GM21381 (cell line): ENCODE results near the gene PM20D1.
"Not testable (repeated sequence)": the region's sequence is repeated elsewhere in the genome, so short reads cannot be mapped to it uniquely, and the experiment has no call there.

ENCODE experiments used
- ATAC-seq: cut with Tn5 transposase; IDR thresholded peaks from one replicate; pipeline ENCODE4 v1.9.1; 2021; ENCODE audit warnings: mild to moderate bottlenecking, moderate library complexity; ENCODE audit not compliant: unreplicated experiment

Gene PM20D1, protein sequence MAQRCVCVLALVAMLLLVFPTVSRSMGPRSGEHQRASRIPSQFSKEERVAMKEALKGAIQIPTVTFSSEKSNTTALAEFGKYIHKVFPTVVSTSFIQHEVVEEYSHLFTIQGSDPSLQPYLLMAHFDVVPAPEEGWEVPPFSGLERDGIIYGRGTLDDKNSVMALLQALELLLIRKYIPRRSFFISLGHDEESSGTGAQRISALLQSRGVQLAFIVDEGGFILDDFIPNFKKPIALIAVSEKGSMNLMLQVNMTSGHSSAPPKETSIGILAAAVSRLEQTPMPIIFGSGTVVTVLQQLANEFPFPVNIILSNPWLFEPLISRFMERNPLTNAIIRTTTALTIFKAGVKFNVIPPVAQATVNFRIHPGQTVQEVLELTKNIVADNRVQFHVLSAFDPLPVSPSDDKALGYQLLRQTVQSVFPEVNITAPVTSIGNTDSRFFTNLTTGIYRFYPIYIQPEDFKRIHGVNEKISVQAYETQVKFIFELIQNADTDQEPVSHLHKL

DNA sequence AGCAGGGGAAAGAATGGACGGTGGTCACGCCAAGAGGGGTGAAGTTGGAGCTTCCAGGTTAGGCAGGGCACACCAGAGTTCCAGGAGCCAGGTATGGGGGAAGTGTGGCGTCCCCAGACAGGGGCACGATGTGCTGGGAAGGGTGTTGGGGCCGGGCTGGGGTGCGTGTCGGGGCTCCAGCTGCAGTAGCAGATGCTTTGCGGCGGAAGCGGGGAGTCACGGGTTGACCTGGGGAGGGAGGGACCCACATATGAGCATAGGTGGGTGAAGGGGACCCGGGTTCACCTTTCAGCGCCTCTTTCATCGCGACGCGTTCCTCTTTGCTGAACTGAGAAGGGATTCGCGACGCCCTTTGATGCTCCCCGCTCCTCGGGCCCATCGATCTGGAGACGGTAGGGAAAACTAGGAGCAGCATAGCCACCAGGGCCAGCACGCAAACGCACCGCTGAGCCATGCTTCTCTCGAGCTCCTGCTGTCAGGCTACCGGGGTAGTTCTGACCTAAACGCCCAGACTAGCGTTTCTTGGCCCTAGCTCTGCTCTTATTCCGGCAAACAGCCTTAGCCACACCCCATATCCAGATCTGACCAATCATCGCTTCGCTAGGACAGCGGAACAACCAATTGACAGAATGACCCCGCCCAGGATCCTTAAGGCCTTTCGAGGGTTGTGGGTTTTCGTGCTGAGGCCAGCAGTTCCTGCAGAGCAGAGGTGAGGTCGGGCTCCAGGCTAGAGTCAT, at the start of gene PM20D1:
TSS of gene PM20D1 (minus strand) at position 514 of the 737 bp plus-strand sequence. CDS start at position 454, 60 bp downstream.
- peak; percentile 93 for ATAC-seq

DNA sequence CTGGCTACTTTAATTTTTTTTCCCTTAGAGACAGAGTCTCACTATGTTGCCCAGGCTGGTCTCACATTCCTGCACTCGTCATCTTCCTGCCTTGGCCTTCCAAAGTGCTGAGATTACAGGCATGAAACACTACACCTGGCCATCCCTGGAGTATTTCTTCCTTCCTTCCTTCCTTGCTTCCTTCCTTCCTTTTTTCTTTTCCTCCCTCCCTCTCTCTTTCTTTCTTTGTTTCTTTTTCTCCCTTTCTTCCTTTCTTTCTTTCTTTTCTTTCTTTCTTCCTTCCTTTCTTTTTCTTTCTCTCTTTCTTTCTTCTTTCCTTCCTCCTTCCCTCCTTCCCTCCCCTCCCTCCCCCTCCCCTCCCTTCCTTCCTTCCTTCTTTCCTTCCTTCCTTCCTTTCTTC, 46.4 kb upstream of the PM20D1 start:
- no peak for ATAC-seq

DNA sequence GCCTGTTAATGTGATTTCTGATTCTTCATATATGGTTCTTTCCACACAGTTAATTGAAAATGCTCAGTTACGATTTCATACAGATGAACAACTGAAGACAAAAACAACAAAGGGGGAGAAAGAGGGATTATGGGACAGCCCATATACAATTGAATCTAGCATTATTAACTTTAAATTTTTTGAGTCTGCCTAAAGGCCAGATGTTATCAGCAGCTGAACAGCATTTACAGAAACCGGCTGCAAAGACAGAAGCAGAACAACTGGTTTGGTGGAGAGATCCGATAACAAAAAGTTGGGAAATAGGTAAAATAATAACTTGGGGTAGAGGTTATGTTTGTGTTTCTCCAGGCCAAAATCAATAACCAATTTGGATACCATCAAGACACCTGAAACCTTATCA, 44.2 kb upstream of the PM20D1 start:
- ATAC-seq, result not testable (repeated sequence)

DNA sequence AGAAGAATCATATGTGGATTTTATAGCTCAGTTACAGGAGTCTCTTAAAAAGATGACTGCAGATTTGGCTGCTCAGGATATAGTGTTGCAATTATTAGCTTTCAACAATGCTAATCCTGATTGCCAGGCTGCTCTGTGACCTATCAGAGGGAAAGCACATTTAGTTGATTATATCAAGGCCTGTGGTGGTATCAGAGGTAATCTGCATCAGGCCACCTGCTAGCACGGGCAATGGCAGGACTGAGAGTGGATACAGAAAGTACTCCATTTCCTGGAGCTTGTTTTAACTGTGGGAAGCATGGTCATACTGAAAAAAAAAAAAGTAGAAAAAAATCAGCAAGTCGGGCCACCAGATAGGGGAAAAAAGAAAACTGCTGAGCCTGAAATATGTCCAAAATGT, 42.2 kb upstream of the PM20D1 start:
- ATAC-seq, result not testable (repeated sequence)

DNA sequence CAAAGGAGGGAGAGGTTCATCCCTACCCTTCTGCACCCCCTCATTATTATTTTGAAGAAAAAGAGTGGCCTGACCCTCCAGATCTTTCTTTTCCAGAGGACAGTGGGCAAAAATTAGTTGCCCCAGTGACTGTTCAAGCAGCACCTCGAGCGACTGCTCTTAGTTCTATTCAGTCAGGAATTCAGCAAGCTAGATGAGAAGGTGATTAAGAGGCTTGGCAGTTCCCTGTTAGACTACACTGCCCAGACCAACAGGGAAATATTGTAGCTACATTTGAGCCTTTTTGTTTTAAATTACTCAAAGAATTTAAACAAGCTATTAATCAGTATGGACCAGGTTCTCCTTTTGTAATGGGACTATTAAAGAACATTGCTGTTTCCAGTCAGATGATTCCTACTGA, 41.5 kb upstream of the PM20D1 start:
- not testable (repeated sequence) for ATAC-seq

DNA sequence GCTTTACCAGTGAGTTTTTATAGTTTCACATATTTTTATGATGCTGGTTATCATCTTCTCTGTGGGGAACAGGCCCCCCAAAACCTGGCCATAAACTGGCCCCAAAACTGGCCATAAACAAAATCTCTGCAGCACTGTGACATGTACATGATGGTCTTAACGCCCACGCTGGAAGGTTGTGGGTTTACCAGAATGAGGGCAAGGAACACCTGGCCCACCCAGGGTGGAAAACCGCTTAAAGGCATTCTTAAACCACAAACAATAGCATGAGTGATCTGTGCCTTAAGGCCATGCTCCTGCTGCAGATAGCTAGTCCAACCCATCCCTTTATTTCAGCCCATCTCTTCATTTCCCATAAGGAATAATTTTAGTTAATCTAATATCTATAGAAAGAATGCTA, 40.7 kb upstream of the PM20D1 start:
- not testable (repeated sequence) for ATAC-seq

DNA sequence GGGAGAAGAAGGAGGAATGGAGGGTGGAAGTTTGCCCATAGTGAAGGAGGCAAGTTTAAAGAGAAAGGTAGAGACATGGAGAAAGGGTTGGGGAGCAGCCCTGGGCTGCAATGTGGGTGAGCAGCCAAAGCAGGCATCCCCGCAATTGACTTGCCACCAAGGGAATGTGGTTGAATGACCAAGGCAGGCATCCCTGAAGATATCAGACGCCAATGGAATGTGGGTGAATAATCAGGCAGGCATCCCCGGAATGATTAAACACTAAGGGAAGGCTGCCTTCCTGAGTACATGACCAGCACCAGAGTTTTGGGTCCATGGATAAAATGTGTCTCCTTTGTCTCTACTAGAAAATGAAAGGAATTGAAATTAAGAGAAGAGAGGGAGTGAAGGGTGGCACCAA, 39.8 kb upstream of the PM20D1 start:
- not testable (repeated sequence) for ATAC-seq

DNA sequence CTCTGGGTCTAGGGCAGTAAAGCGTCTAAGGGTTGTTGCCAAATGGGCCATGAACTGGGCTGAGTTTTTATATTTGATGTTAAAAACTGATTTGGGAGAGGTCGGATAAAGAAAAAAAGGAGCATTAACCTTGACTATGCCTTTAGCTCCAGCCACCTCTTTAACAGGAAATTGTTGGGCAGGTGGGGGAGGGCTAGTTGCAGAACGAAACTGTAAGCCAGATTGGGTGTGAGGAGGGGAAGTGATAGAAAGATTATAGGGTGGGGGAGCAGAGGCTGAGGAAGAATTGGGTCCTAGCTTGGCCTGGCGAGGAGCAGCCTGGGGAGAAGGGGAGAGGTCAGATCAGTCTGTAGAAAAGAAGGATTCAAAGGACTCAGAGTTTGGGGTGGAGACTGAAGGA, 39.1 kb upstream of the PM20D1 start:
- ATAC-seq, result not testable (repeated sequence)

DNA sequence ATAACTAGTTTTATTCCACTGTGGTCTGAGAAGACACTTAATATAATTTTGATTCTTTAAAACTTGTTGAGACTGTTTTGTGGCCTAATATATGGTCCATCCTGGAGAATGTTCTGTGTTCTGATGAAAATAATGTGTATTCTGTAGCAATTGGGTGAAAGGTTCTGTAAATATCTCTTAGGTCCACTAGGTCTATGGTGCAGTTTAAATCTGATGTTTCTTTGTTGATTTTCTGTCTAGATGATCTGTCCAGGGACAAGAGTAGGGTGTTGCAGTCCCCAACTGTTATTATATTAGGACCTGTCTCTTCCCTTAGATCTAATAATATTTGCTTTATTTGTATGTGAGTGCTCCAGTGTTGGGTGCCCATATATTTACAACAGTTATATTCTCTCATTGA, 33.9 kb upstream of the PM20D1 start:
- no peak for ATAC-seq

DNA sequence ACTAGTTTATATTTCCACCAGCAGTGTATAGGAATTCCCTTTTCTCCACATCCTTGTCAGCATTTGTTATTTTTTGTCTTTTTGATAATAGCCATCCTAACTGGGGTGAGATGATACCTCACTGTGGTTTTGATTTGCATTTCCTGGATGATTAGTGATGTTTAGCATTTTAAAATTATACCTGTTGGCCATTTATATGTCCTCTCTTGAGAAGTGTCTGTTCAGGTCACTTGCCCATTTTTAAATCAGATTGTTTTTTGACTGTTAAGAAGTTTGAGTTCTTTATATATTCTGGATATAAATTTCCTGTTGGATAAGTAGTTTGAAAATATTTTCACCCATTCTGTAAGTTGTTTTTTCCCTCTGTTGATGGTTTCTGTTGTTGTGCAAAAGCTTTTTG, 31.0 kb upstream of the PM20D1 start:
- ATAC-seq, result no peak

DNA sequence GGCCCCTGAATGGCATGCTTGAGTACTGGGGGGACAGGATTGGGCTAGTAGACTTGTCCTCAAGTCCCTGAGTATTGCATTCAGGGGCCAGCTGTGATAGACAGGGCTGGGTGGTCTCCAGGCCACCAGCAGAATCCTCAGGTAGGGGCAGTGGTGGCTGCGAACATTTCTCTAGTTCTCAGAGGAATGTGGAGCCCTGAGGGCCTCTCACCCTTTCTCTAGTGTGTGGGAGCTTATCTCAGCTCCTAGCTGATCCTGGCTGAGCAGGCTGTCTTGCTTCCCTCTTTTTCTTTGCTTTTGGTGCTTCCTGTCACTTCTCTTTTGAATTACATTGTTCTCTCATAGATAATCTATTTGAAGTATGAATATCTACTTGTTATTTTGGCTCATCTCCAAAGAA, 30.0 kb upstream of the PM20D1 start:
- ATAC-seq, result no peak

DNA sequence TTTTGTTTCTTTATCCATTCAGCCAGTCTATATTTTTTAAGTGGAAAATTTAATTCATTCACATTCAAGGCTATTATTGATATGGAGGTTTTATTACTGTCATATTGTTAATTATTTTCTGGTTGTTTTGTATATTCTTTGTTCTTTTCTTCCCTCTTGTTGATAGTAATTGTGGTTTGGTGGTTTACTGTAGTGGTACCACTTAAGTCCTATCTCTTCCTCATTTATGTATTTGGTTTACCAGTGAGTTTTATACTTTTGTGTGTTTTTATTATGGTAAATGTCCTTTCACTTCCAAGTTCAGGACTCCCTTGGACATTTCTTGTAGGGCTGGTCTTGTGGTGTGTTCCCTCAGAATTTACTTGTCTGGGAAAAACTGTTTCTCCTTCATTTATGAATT, 28.1 kb upstream of the PM20D1 start:
- no peak for ATAC-seq

DNA sequence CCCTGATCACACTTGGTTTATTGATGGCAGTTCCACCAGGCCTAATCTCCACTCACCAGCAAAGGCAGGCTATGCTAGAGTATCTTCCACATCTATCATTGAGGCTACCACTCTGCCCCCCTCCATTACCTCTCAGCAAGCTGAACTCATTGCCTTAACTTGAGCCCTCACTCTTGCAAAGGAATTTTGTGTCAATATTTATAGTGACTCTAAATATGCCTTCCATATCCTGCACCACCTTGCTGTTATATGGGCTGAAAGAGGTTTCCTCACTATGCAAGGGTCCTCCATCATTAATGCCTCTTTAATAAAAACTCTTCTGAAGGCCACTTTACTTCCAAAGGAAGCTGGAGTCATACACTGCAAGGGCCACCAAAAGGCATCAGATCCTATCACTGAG, 23.2 kb upstream of the PM20D1 start:
- ATAC-seq, result not testable (repeated sequence)

DNA sequence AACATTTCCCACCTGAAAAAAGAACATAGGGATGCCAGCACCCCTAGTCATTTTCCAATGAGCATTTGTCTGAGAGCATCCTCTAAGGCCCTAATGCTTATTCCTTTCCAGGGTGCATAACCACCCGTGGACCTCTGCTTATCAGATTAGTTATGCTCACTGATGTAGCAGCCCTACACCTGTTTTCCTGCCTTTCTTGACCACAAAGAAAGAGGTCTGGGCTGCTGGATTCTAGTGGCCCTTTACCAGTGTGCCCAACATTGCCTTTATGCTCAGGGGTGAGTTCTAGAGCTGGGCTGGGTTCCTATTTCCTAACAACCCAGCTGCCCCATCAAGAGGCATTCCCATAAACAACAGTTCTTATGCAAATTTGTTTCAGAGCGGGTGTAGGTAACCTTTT, 20.3 kb upstream of the PM20D1 start:
- ATAC-seq, result no peak

DNA sequence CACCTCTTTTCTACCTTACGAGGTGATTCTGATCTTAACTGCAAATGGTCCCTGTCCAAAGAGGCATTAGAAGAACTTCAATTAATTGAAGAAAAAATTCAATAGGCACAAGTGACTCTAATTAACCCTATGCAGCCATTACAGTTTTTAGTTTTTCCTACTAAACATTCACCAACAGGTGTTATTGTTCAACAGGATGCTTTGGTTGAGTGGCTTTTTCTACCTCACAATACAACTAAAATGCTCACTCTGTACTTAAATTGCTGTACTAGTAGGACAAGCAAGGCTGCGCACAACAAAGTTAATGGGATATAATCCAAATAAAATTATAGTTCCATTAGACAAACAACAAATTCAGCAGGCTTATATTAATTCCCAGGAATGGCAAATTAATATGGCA, 11.6 kb upstream of the PM20D1 start:
- no peak for ATAC-seq

DNA sequence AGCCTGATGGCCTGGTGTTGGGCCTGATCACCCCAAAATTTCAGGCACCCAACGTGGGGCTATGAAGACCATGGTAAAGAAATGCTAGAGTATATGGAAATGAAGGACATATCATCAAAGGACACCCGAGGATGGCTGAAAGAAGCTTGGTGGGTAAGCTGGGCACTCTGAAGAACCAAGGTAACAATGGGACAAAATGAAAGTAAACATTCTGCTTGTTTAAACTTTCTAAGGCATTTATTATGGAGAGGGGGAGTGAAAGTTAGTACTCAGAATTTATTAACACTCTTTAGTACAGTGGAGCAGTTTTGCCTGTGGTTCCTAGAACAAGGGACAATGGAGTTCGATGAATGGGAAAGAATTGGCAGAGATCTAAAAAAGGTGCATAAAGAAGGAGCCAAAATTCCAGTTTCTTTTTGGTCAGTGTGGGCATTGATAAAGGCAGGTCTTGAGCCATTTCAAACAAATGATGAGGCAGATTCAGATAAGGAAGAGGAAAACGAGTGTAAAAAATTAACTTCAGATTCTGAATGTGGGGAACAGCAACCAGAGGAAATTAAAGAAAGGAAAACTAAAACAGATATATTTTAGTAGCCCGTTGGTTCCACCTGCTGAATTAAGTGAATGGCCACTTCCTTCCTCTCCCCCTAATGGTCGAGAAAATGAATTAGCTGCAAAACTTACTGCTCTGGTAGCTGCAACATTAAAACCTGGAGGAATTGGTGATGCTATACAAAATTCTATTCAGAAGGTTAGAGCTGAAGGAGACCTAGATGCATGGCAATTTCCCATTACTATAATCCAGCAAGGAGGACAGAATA, 8.4 kb upstream of the PM20D1 start:
- ATAC-seq, result no peak

DNA sequence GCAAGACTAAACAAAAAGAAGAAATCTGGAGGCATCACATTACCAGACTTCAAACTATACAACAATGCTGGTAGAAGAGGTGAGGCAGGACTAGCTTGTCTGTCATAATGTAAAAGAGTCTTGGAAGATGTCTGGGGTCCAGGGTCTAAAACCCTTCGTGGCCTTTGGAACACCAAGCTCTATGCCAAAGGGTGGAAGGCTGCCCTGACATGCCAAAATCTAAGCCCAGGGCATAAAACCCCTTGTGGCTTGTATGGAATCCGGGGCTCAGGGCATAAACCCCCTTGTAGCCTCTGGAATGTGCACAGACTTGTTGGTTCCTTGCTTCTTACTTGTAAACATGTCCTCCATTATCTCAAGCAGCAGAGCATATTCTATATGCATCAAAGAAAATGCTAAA, 7.6 kb upstream of the PM20D1 start:
- not testable (repeated sequence) for ATAC-seq

DNA sequence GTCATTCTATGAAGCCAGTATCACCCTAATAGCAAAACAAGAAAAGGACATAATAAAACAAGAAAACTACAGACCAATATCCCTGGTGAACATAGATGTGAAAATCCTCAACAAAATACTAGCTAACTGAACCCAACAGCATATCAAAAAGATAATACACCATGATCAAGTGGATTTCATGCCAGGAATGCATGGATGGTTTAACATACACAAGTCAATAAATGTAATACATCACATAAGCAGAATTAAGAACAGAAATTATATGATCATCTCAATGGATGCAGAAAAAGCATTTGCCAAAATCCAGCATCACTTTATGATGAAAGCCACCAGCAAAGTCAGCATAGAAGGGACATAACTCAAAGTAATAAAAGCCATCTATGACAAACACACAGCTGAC, 6.5 kb upstream of the PM20D1 start:
- ATAC-seq, result no peak

DNA sequence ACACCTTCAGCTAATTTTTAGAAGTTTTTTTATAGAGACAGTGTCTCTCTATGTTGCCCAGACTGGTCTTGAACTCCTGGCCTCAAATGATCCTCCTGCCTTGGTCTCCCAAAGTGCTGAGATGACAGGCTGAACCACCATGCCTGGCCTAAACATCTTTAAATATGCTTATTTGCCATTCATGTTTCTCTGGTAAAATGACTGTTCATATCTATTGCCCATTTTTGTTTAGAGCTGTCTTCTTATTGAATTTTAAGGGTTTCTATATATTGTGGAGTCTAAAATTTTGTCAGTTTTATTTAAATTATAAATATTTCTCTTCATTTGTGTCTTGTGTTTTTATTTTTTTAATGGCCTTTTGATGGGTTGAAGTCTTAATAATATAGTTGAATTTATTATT, 3.0 kb upstream of the PM20D1 start:
- ATAC-seq, result no peak

DNA sequence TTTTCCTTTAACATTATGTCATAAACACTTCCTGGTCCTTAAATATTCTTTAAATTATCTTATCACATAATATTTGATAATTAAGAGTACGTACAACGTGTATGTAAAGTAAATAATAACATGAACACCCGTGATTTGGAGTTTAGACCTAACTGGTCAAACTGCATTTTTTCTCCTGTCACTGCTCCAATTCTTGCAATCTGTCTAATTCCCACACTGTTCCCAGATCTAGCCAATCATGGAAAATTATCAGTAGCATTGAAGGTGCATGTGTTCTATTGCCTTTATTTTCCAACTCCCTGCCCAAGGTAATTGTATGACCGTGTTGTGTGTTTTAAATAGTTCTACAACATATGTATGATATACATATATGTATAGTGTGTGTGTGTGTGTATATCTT, 2.1 kb upstream of the PM20D1 start:
- ATAC-seq, result no peak
